ENCODE data around the gene ZGPAT. TPM values are rescaled to one million over a fixed set of nuclear protein-coding genes. Genes with fewer than 3 reads are reported as not detected.
"Not testable (repeated sequence)": the region's sequence is repeated elsewhere in the genome, so short reads cannot be mapped to it uniquely, and the experiment has no call there.

The ZGPAT gene
- total RNA-seq, 1 experiment from 2014 or later, result 28.3 TPM

GRCh38 chr20:63775096-63775978 lies 67.5 kb downstream of the ZGPAT start:
- intact Hi-C loops (cut with micrococcal nuclease; ENCODE audit: unreplicated experiment), result loop anchor here (10.0 kb wide), 1 partner anchor 199 kb away; the partner anchor contains the start of gene SAMD10
- ChIA-PET POLR2A (ENCODE audit: low non-redundant PET) (no interaction called here), CTCF (interaction anchor here (0.6 to 1.7 kb wide), 2 partner anchors 198 to 285 kb away, joined by 4 to 6 read pairs; no protein-coding TSS in a partner anchor)
- H3K9me3 ChIP-seq (ENCODE audit: low read depth, low read length, poor library complexity, severe bottlenecking), result no peaks in the 10 kb centered on the region
- H3K4me3 ChIP-seq (ENCODE audit: low read depth, low read length, poor library complexity, severe bottlenecking), result peak overlapping the region; percentile 35
- H3K36me3 ChIP-seq (ENCODE audit: insufficient read depth, low read length, poor library complexity, severe bottlenecking), result no peaks in the 10 kb centered on the region
- no peak overlapping the region for H3K27ac ChIP-seq (ENCODE audit: low read depth, low read length, poor library complexity, severe bottlenecking)
- no TSS peak for BruUV-seq (replicated peaks)
- peak; percentile 77 for DNase-seq (ENCODE audit: low spot score)
- TF ChIP-seq EZH2 (IDR thresholded peaks at IDR 0.05; ENCODE audit: borderline replicate concordance, low read depth, low read length, poor library complexity, severe bottlenecking), result no peak
- TF ChIP-seq, protein P1, sequence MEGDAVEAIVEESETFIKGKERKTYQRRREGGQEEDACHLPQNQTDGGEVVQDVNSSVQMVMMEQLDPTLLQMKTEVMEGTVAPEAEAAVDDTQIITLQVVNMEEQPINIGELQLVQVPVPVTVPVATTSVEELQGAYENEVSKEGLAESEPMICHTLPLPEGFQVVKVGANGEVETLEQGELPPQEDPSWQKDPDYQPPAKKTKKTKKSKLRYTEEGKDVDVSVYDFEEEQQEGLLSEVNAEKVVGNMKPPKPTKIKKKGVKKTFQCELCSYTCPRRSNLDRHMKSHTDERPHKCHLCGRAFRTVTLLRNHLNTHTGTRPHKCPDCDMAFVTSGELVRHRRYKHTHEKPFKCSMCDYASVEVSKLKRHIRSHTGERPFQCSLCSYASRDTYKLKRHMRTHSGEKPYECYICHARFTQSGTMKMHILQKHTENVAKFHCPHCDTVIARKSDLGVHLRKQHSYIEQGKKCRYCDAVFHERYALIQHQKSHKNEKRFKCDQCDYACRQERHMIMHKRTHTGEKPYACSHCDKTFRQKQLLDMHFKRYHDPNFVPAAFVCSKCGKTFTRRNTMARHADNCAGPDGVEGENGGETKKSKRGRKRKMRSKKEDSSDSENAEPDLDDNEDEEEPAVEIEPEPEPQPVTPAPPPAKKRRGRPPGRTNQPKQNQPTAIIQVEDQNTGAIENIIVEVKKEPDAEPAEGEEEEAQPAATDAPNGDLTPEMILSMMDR (conservative IDR thresholded peaks at IDR 0.05; ENCODE audit: low read depth, low read length), result peak; percentile 92
- no peaks in the 10 kb centered on the region for H3K4me1 ChIP-seq (ENCODE audit: insufficient read depth, low read length, poor library complexity, severe bottlenecking)
- no peaks in the 10 kb centered on the region for H3K27me3 ChIP-seq (replicated peaks; ENCODE audit: insufficient read depth, low read depth, low read length, poor library complexity)

GRCh38 chr20:63776875-63777274 lies 69.0 kb downstream of the ZGPAT start:
- H3K36me3 ChIP-seq (ENCODE audit: insufficient read depth, low read length, poor library complexity, severe bottlenecking); H3K4me1 ChIP-seq (ENCODE audit: insufficient read depth, low read length, poor library complexity, severe bottlenecking); H3K27me3 ChIP-seq (replicated peaks; ENCODE audit: insufficient read depth, low read depth, low read length, poor library complexity); CTCF ChIA-PET; BruUV-seq (replicated peaks); H3K9me3 ChIP-seq (ENCODE audit: low read depth, low read length, poor library complexity, severe bottlenecking); H3K4me3 ChIP-seq (ENCODE audit: low read depth, low read length, poor library complexity, severe bottlenecking); H3K27ac ChIP-seq (ENCODE audit: low read depth, low read length, poor library complexity, severe bottlenecking); DNase-seq (ENCODE audit: low spot score); POLR2A ChIA-PET (ENCODE audit: low non-redundant PET): not testable (repeated sequence)
- intact Hi-C loops (cut with micrococcal nuclease; ENCODE audit: unreplicated experiment), result loop anchor here (10.0 kb wide), 1 partner anchor 198 kb away; the partner anchor contains the start of gene SAMD10

DNA sequence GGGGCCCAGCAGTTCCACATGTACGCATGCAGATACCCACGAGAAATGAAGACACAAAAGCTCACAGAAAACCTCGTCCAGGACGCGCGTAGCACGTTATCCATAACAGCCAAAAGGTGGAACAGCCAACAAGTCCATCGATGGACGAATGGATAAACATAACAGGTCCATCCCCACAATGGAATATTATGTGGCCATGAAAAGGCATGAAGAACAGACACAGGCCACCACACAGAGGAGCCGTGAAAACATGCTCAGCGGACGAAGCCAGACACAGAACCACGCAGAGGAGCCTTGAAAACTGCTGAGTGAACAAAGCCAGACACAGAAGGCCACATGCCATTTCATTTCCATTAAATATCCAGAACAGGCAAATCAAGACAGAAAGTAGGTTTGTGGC lies 69.8 kb downstream of the ZGPAT start:
- H3K9me3 ChIP-seq (ENCODE audit: low read depth, low read length, poor library complexity, severe bottlenecking), result no peaks in the 10 kb centered on the region
- CTCF ChIA-PET, result no interaction called here

More for the DNA sequence above, 69.8 kb downstream of the ZGPAT start:
- BruUV-seq (replicated peaks), result no TSS peak
- Histone ChIP-seq H3K4me3 (ENCODE audit: low read depth, low read length, poor library complexity, severe bottlenecking) (no peak overlapping the region), H3K36me3 (ENCODE audit: insufficient read depth, low read length, poor library complexity, severe bottlenecking) (no peaks in the 10 kb centered on the region), H3K4me1 (ENCODE audit: insufficient read depth, low read length, poor library complexity, severe bottlenecking) (no peaks in the 10 kb centered on the region), H3K27me3 (replicated peaks; ENCODE audit: insufficient read depth, low read depth, low read length, poor library complexity) (no peaks in the 10 kb centered on the region), H3K27ac (ENCODE audit: low read depth, low read length, poor library complexity, severe bottlenecking) (no peak overlapping the region)
- TF ChIP-seq, protein P1 (conservative IDR thresholded peaks at IDR 0.05; ENCODE audit: low read depth, low read length), result no peak
- no peak for TF ChIP-seq EZH2 (IDR thresholded peaks at IDR 0.05; ENCODE audit: borderline replicate concordance, low read depth, low read length, poor library complexity, severe bottlenecking)
- POLR2A ChIA-PET (ENCODE audit: low non-redundant PET), result no interaction called here
- intact Hi-C loops (cut with micrococcal nuclease; ENCODE audit: unreplicated experiment), result loop anchor here (10.0 kb wide), 1 partner anchor 197 kb away; the partner anchor contains the start of gene SAMD10
- no peak for DNase-seq (ENCODE audit: low spot score)
